Kidney (tissue), 14 donors: ENCODE data around the gene TMA7. TPM values are rescaled to one million over a fixed set of nuclear protein-coding genes. Genes with fewer than 3 reads are reported as not detected.

Source experiments
- DNase-seq, 5 donors: peaks; one replicate each; pipeline ENCODE4 v3.0.0-alpha.2; 2013 to 2020
- FAIRE-seq: peaks from 2 replicates; lab custom pipeline; 2012; peaks lifted over from hg19 to GRCh38; lab: Jason Lieb, UNC
- H3K27ac ChIP-seq, 2 donors: one replicate each; pipeline ENCODE4 v1.7.0; 2013; ENCODE audit warnings: low read depth in 2 of 2, low read length in 2 of 2, inconsistent platforms in 1 of 2
- H3K27me3 ChIP-seq: one replicate; pipeline ENCODE4 v1.7.1; 2013; ENCODE audit warnings: low read length, inconsistent platforms; ENCODE audit not compliant: control insufficient read depth, insufficient read depth
- H3K36me3 ChIP-seq, 3 donors: one replicate each; pipeline versions ENCODE4 v1.7.0 to v1.7.1; 2013; ENCODE audit warnings: low read length in 3 of 3, control low read depth in 1 of 3, inconsistent platforms in 1 of 3; ENCODE audit not compliant: insufficient read depth in 3 of 3, control insufficient read depth in 2 of 3
- H3K4me1 ChIP-seq, 3 donors: one replicate each; pipeline versions ENCODE4 v1.7.0 to v1.7.1; 2013; ENCODE audit warnings: low read length in 3 of 3, inconsistent platforms in 1 of 3, low read depth in 1 of 3; ENCODE audit not compliant: control insufficient read depth in 2 of 3, insufficient read depth in 2 of 3
- H3K4me3 ChIP-seq, 3 donors: one replicate each; pipeline versions ENCODE4 v1.7.0 to v1.8.1; 2013; ENCODE audit warnings: low read length in 3 of 3, control low read depth in 1 of 3, inconsistent platforms in 1 of 3
- H3K9ac ChIP-seq, 3 donors: one replicate each; pipeline versions ENCODE4 v1.7.0 to v1.7.1; 2013; ENCODE audit warnings: low read length in 3 of 3, control low read depth in 1 of 3, inconsistent platforms in 1 of 3
- H3K9me3 ChIP-seq, 3 donors: one replicate each; pipeline versions ENCODE4 v1.7.0 to v1.7.1; 2013; ENCODE audit warnings: low read length in 3 of 3, control low read depth in 1 of 3, inconsistent platforms in 1 of 3; ENCODE audit not compliant: control insufficient read depth in 2 of 3, insufficient read depth in 1 of 3
- intact Hi-C: fragments of 100-400 bp; cut with DNase I; formaldehyde crosslinking; loops from one replicate; pipeline ENCODE4 v1.11.1; 2022
- polyA plus RNA-seq: library from polyadenylated mRNA; stranded (reverse); fragments of 350-450 nt; fragmentation: Illumina TruSeq; extraction: RNeasy Lipid Tissue Mini Kit (QIAGEN cat#74804); gene quantifications from one replicate; pipeline ENCODE4 v1.2.3, GENCODE V29; 2014; ENCODE audit warnings: low read depth, low replicate concordance; ENCODE audit not compliant: insufficient read depth
- total RNA-seq: library from RNA; stranded (reverse); fragmentation: NEBNext Ultra II Directional; extraction: Animal tissue kit (Norgen Biotek cat#: 25700); gene quantifications from one replicate; pipeline ENCODE4 v1.2.1, GENCODE V29; 2021
- TF ChIP-seq, protein P1 (sequence below): IDR thresholded peaks from 3 replicates; pipeline ENCODE4 v1.5.1; 2012; ENCODE audit warnings: mild to moderate bottlenecking, moderate library complexity, borderline replicate concordance; ENCODE audit not compliant: insufficient read depth; ENCODE audit errors: extremely low read depth
- donor health status: control.
- donor health status: control.
- donor health status: control.
- donor health status: control.
- donor health status: control.
- donor health status: DM: yes; HTN: yes; CAD: no.
- donor health status: Normal renal cell carcinoma (clear cell type).

Gene TMA7
- total and polyA plus RNA-seq, 2 donors from 2014 or later = 195 to 631 TPM

DNA sequence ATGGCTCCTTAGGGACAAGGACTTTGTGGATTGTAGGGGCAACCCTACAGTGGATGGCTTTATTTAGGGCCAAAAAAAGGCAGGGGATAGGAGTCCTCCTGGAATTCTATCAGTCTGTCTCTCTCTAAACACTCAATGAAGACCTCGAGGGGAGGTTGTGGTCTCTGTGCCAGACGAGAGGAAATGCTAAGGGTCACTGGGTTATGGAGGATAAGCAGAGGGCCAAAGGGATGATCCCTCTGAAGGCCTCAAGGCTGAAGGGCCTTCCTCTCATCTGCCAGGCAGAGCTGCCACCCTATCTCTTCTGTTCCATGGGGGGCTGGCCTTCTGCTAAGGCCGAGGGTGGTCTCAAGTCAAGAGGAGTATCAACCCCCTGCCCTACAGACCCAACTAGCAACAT lies 37.1 kb upstream of the TMA7 start:
- Histone ChIP-seq H3K9ac (no peak overlapping the region), H3K4me1 (peaks cover 0 to 5% (median 3%) of the 10 kb centered on the region in 3 donors), H3K4me3 (no peak overlapping the region), H3K36me3 (peaks cover 0 to 25% (median 24%) of the 10 kb centered on the region in 3 donors), H3K9me3 (no peaks in the 10 kb centered on the region), H3K27me3 (no peaks in the 10 kb centered on the region), H3K27ac (no peak overlapping the region)
- intact Hi-C loops = loop anchor here (5.0 kb wide), 1 partner anchor 34 kb away; no protein-coding TSS in a partner anchor
- TF ChIP-seq, protein P1, sequence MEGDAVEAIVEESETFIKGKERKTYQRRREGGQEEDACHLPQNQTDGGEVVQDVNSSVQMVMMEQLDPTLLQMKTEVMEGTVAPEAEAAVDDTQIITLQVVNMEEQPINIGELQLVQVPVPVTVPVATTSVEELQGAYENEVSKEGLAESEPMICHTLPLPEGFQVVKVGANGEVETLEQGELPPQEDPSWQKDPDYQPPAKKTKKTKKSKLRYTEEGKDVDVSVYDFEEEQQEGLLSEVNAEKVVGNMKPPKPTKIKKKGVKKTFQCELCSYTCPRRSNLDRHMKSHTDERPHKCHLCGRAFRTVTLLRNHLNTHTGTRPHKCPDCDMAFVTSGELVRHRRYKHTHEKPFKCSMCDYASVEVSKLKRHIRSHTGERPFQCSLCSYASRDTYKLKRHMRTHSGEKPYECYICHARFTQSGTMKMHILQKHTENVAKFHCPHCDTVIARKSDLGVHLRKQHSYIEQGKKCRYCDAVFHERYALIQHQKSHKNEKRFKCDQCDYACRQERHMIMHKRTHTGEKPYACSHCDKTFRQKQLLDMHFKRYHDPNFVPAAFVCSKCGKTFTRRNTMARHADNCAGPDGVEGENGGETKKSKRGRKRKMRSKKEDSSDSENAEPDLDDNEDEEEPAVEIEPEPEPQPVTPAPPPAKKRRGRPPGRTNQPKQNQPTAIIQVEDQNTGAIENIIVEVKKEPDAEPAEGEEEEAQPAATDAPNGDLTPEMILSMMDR = no peak
- FAIRE-seq = no peak
- DNase-seq = peak in 1 of 5 donors; percentile 32

DNA sequence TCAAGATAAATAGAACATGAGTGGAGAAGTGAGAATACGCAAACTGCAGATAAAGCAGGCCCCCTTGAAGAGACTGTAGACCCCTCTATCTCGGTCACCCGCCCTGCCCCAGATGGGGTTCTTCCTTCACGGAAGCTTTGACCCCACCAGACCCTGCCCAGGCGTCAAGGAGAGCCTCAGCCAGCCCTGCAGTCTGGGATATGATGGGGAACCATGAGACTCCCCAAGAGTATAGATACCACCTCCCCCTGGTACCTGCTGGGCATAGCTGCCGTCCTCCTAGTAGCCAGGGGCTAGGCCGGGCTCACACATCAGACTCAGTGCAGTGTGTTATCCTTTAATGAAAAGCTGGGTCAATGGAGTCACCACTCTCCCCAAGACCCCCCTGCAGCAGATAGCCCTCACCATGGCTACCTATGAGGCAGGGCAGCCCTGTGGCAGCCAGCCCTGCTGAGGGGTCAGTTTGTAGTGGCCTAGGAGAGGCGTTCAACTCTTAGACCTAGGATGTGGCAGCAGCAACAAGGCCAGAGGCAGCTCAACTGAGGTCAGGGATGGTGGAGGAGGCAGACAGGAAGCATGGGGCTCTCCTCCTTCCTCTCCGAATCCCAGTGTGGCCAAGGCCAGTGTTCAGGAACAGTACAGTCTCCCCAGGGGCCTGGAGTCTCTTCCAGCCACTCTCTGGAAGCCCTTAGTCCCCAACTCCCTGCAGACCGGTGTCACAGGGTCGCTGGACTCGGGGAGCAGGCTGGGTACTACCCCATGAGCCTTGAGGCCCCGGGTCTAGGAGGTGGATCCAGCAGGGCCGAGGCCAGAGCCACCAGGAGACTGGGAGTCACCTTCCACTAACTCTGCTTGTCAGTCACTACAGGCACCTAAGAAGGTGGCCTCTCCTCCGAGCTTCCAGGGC lies 36.3 kb upstream of the TMA7 start:
- Histone ChIP-seq H3K4me1 (peaks cover 0 to 5% (median 2%) of the 10 kb centered on the region in 3 donors), H3K9ac (no peak overlapping the region), H3K4me3 (no peak overlapping the region), H3K36me3 (peaks cover 0 to 26% (median 25%) of the 10 kb centered on the region in 3 donors), H3K27me3 (no peaks in the 10 kb centered on the region), H3K9me3 (no peaks in the 10 kb centered on the region), H3K27ac (no peak overlapping the region)
- DNase-seq (peak in 2 of 5 donors; percentile 31 to 56), FAIRE-seq (no peak)
- TF ChIP-seq, protein P1 = no peak
- intact Hi-C loops = loop anchor here (5.0 kb wide), 1 partner anchor 34 kb away; no protein-coding TSS in a partner anchor

- H3K36me3 ChIP-seq = peaks cover 0 to 34% (median 33%) of the 10 kb centered on the region in 3 donors
- no peak overlapping the region for H3K9ac ChIP-seq
- TF ChIP-seq, protein P1 = no peak
- no peak overlapping the region for H3K4me3 ChIP-seq
- H3K9me3 ChIP-seq = no peaks in the 10 kb centered on the region
- H3K27me3 ChIP-seq = no peaks in the 10 kb centered on the region
- H3K27ac ChIP-seq = no peak overlapping the region
- intact Hi-C loops = loop anchor here (5.0 kb wide), 1 partner anchor 33 kb away; no protein-coding TSS in a partner anchor
- DNase-seq = peak in 2 of 5 donors; percentile 6 to 29
- H3K4me1 ChIP-seq = peaks cover 0 to 3% (median 0%) of the 10 kb centered on the region in 3 donors
- no peak for FAIRE-seq
Measured at GRCh38 chr3:48404440-48405342, 35.4 kb upstream of the TMA7 start.
